Calu3 (cell line): ENCODE results near the gene ATP9A. TPM values are rescaled to one million over a fixed set of nuclear protein-coding genes. Genes with fewer than 3 reads are reported as not detected.

ENCODE experiments used
- BruUV-seq: library from RNA; stranded (reverse); fragments of 400-500 nt; replicated peaks from 2 replicates; lab custom pipeline; 2021; lab: Mats Ljungman, UMichigan
- CTCF ChIA-PET: fragments of 300-600 bp; sonication (Branson Sonifier 250); formaldehyde crosslinking; loops from one replicate; lab custom pipeline; 2022; ENCODE audit warnings: antibody characterized with exemption; lab: Charles Lee
- DNase-seq: peaks from one replicate; pipeline ENCODE4 v3.0.0; 2022
- H3K27ac Mint-ChIP-seq: one replicate; pipeline ENCODE4 v1.8.0; 2022; ENCODE audit warnings: mixed read lengths; ENCODE audit not compliant: unreplicated experiment
- H3K27me3 Mint-ChIP-seq: one replicate; pipeline ENCODE4 v1.8.0; 2022; ENCODE audit warnings: mixed read lengths; ENCODE audit not compliant: unreplicated experiment
- H3K36me3 Mint-ChIP-seq: one replicate; pipeline ENCODE4 v1.8.0; 2022; ENCODE audit warnings: mild to moderate bottlenecking, moderate library complexity, mixed read lengths; ENCODE audit not compliant: insufficient read depth, unreplicated experiment
- H3K4me1 Mint-ChIP-seq: one replicate; pipeline ENCODE4 v1.8.0; 2022; ENCODE audit warnings: mild to moderate bottlenecking, low read depth, mixed read lengths; ENCODE audit not compliant: unreplicated experiment
- H3K4me3 Mint-ChIP-seq: one replicate; pipeline ENCODE4 v1.8.0; 2022; ENCODE audit warnings: mild to moderate bottlenecking, low read depth, moderate library complexity, mixed read lengths; ENCODE audit not compliant: unreplicated experiment
- H3K9me3 Mint-ChIP-seq: one replicate; pipeline ENCODE4 v1.8.0; 2022; ENCODE audit warnings: low read depth, mixed read lengths; ENCODE audit not compliant: unreplicated experiment
- CTCF ChIP-seq: fragments of 200-600 bp; IDR thresholded peaks from one replicate; pipeline ENCODE4 v1.8.0; 2022; ENCODE audit warnings: antibody characterized with exemption; ENCODE audit not compliant: unreplicated experiment
- intact Hi-C: fragments of 100-400 bp; cut with micrococcal nuclease; formaldehyde crosslinking; loops from one replicate; pipeline ENCODE4 v1.10.0; 2022; ENCODE audit not compliant: unreplicated experiment
- total RNA-seq: library from RNA; stranded (reverse); gene quantifications from 2 replicates; pipeline ENCODE4 v1.2.3, GENCODE V29; 2022

ATP9A gene
- total RNA-seq, 1 experiment from 2014 or later: 98.5 TPM

GRCh38 chr20:51801823-51802123, 33.6 kb upstream of the ATP9A start:
- intact Hi-C loops: loop anchor here (5.0 kb wide), 3 partner anchors 116 to 261 kb away; no protein-coding TSS in a partner anchor
- H3K27ac Mint-ChIP-seq: peak overlapping the region; percentile 40
- H3K4me1 Mint-ChIP-seq: peaks cover 33% of the 10 kb centered on the region
- H3K4me3 Mint-ChIP-seq: peak overlapping the region; percentile 79
- no peak for TF ChIP-seq CTCF
- peaks cover 30% of the 10 kb centered on the region for H3K27me3 Mint-ChIP-seq
- DNase-seq: no peak
- BruUV-seq: no TSS peak
- H3K9me3 Mint-ChIP-seq: no peaks in the 10 kb centered on the region
- CTCF ChIA-PET: interaction anchor here (0.7 kb wide), 1 partner anchor 1281 kb away, joined by 3 read pairs; no protein-coding TSS in a partner anchor
- peaks cover 26% of the 10 kb centered on the region for H3K36me3 Mint-ChIP-seq

- no peaks in the 10 kb centered on the region for H3K9me3 Mint-ChIP-seq
- TF ChIP-seq CTCF: peak; percentile 23
- intact Hi-C loops: loop anchor here (5.0 kb wide), 3 partner anchors 116 to 261 kb away; no protein-coding TSS in a partner anchor
- CTCF ChIA-PET: interaction anchor here (2.1 kb wide), 1 partner anchor 282 kb away, joined by 15 read pairs; no protein-coding TSS in a partner anchor
- H3K4me3 Mint-ChIP-seq: peak overlapping the region; percentile 79
- peaks cover 26% of the 10 kb centered on the region for H3K36me3 Mint-ChIP-seq
- peak overlapping the region; percentile 40 for H3K27ac Mint-ChIP-seq
- BruUV-seq: no TSS peak
- DNase-seq: peak; percentile 38
- H3K4me1 Mint-ChIP-seq: peaks cover 33% of the 10 kb centered on the region
- H3K27me3 Mint-ChIP-seq: peaks cover 30% of the 10 kb centered on the region
These were observed 33.1 kb upstream of the ATP9A start for GRCh38 chr20:51801122-51801822.

- H3K27ac Mint-ChIP-seq: peak overlapping the region; percentile 40
These were observed 32.6 kb upstream of the ATP9A start for GRCh38 chr20:51800872-51801121.

More at GRCh38 chr20:51800872-51801121, 32.6 kb upstream of the ATP9A start:
- BruUV-seq: no TSS peak
- Mint-ChIP-seq H3K9me3 (no peaks in the 10 kb centered on the region), H3K4me1 (peaks cover 33% of the 10 kb centered on the region), H3K4me3 (peak overlapping the region; percentile 79), H3K36me3 (peaks cover 26% of the 10 kb centered on the region), H3K27me3 (peaks cover 30% of the 10 kb centered on the region)
- CTCF ChIA-PET: interaction anchor here (0.5 to 2.1 kb wide), 8 partner anchors 62 to 1697 kb away, joined by 3 to 19 read pairs (median 7); no protein-coding TSS in a partner anchor
- intact Hi-C loops: loop anchor here (1.0 to 5.0 kb wide), 5 partner anchors 117 to 283 kb away; no protein-coding TSS in a partner anchor
- DNase-seq: peak; percentile 44
- no peak for TF ChIP-seq CTCF
